ENCODE results near the gene TMEM236.

The TMEM236 gene

DNA sequence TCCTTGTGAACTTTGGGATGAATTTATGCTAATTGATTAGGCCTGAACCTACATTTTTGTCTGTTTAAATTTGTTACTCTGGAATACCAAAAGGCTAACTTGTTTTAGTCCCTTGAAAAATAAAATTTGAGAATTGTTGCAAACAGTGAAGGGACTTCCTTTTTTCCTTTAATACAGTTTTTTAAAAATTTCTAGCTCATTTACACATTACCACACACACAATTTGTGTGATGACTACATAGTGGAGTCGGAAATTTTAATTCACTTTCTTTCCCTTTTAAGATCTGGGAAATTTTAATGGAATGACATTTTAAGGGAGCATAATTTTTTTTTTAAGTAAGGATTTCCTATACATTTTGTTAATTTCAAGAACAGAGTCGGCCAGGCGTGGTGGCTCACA, 8.6 kb upstream of the TMEM236 start:
- no peak for DNase-seq

GRCh38 chr10:17744341-17744861, 7.6 kb upstream of the TMEM236 start:
- no peak for DNase-seq

DNA sequence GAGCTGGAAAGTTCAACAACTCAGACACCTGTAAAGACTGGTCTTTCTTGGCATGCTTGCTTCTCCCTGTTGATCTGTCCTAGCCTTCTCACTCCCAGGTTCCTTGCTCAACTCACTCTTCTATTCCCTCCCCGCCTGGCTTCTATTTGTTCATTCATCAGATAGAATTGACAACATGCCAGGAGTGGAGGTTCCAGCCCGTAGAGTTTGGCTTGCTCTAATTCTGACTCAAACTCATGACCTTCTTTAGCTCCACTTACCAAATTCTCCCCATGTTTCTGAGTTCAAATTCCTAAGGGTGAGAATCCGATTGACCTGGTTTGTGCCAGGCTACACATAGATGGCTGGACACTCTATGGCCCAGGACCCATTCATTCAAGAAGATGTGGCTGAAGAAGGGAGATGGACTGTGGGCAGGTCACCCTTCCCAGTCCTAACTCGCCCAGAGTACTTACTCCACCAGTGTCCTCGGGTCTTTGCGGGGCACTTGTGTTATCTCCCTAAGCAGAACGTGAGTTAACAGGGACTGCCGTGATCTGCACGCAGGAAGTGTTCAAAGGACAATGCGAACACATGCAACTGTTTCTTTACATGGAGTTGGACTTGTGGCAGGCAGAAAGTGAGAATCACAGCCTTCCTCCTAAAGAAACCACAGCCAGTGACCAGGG, 4.0 kb upstream of the TMEM236 start:
- DNase-seq, result no peak

- no peak for DNase-seq
Measured at GRCh38 chr10:17749890-17750289, 2.1 kb upstream of the TMEM236 start.

GRCh38 chr10:17756557-17757217, 4.7 kb downstream of the TMEM236 start:
- no peak for DNase-seq

GRCh38 chr10:17758200-17758599, 6.2 kb downstream of the TMEM236 start:
- no peak for DNase-seq

- DNase-seq, result no peak
Measured at GRCh38 chr10:17758896-17759295, 6.9 kb downstream of the TMEM236 start.

GRCh38 chr10:17764142-17764541, 12.1 kb downstream of the TMEM236 start:
- DNase-seq, result no peak

GRCh38 chr10:17765602-17766001, 13.6 kb downstream of the TMEM236 start:
- no peak for DNase-seq

- no peak for DNase-seq
Measured at GRCh38 chr10:17766731-17767130, 14.7 kb downstream of the TMEM236 start.

- no peak for DNase-seq
Measured at GRCh38 chr10:17768496-17768895, 16.5 kb downstream of the TMEM236 start.

GRCh38 chr10:17768957-17769356, 17.0 kb downstream of the TMEM236 start:
- DNase-seq, result no peak

DNA sequence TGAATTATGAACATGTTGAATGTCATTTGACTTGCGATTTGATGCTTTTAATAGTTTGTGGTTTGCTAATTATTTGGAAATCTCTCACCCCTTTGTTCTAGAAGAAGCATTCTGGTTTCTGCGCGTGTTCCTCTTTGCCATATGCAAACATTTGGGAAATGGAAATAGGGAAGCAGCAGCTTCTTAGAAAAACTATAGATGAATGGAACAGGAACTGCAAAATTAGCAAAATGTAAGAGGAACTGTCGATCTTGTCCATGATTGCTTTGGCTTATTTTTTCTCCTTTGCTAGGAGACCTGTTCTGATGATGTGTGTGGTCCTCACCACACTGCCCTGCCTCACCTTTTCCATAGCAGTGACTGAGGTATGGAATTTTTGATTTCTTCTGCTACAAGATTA, 19.0 kb downstream of the TMEM236 start:
- no peak for DNase-seq

DNA sequence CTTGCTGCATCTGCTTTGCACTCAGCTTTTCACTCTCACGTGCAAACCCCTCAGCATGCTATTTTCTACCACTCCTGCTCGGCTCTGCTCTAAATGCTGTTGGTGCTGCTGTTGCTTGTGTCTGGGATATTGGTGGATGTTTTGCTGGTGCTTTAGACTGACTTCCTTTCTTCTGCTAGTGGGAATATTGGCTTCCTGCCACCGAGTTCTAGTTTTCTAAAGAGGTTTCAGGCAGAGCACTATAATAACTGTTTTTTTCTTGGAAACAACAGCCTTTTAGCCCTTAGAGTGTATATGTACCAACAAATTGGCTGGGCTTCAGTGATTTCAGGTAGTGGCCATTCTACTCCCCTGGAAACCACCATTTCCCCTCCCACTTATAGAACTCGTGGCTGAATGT, 27.8 kb downstream of the TMEM236 start:
- DNase-seq, result no peak

DNA sequence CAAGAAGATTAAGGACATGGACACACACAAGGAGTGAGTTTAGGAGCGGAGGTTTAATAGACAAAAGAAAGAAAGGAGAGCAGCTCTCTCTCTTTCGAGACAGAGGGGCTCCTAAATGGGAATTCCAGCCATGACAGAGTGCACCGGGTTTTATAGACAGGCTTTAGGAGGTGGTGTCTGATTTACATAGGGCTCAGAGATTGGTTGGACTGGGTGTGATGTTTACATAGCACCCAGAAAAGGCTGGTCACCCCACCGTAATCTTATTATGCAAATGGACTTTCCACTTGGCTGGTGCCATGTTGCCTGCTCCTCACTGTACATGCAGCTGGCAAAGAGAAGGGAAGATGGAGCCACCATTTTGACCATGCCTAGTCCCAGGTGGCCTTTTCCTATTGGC, 28.7 kb downstream of the TMEM236 start:
- DNase-seq, result no peak

GRCh38 chr10:17781856-17782255, 29.9 kb downstream of the TMEM236 start:
- no peak for DNase-seq

- no peak for DNase-seq
Measured at GRCh38 chr10:17782921-17783665, 31.1 kb downstream of the TMEM236 start.

- DNase-seq, result no peak
Measured at GRCh38 chr10:17783751-17784150, 31.8 kb downstream of the TMEM236 start.

- DNase-seq, result no peak
Measured at GRCh38 chr10:17784688-17785087, 32.7 kb downstream of the TMEM236 start.

GRCh38 chr10:17785276-17785930, 33.4 kb downstream of the TMEM236 start:
- DNase-seq, result no peak

DNA sequence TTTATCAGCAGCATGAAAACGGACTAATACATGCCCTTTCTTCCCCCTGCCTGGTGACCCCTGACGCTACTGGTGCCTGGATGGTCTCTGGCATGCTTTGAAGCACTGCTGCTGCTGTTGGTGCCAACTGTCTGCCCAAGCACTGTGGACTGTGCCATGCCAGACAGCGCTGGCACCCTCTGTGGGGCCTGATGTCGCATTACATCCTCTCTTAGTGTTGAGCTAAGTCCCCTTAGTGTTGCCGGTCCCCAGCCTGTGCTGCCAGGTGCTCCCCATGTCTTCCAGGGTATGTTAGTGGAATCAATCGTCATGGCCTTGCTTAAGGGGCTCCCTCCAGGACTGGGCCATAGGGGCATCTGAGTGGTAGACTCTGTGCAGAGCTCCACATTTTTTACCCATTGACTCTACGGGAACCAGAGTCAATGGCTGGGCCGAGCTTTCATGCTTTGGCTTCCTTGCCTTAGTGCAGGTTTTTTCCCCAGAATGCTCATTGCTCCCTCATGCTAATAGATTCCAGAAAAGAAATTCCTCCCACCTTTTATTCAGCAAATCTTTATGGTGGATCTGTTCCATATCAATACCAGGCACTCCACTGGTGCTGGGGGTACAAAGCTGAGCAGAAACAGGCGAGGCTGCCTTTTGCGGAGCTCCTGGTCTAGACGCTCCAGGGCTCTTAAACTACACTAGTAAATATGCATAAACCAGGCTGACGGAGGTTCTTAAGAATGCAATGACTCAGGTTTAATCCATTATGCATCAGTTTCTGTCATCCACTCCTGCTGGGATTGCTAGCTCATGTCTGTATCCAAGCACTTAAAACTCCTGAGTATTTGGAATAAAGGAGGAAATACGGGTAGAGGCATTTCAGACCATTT, 35.3 kb downstream of the TMEM236 start:
- no peak for DNase-seq

DNA sequence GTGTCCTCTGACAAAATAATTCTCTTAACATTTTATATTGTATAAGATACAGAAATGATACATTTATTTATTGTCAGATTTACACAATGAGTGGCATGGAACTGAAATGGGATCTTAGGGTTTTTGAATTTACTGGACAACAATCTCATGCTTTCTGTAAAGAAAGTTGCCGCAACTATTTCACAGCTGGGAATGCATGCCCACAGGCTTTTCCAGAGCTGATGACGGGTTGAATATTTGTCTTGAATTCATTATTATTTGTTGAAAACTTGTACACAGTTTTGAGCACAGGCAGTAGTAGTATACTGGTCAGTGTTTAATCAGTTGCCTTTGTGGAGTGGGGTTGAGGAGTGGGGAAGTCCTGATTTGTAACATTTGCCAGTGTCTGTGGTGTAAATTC, 36.6 kb downstream of the TMEM236 start:
- no peak for DNase-seq
